ENCODE measurements around the gene TBC1D9.

GRCh38 chr4:140603286-140603685 is 152.9 kb downstream of the TBC1D9 start:
- TF ChIP-seq, protein P1, sequence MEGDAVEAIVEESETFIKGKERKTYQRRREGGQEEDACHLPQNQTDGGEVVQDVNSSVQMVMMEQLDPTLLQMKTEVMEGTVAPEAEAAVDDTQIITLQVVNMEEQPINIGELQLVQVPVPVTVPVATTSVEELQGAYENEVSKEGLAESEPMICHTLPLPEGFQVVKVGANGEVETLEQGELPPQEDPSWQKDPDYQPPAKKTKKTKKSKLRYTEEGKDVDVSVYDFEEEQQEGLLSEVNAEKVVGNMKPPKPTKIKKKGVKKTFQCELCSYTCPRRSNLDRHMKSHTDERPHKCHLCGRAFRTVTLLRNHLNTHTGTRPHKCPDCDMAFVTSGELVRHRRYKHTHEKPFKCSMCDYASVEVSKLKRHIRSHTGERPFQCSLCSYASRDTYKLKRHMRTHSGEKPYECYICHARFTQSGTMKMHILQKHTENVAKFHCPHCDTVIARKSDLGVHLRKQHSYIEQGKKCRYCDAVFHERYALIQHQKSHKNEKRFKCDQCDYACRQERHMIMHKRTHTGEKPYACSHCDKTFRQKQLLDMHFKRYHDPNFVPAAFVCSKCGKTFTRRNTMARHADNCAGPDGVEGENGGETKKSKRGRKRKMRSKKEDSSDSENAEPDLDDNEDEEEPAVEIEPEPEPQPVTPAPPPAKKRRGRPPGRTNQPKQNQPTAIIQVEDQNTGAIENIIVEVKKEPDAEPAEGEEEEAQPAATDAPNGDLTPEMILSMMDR (IDR thresholded peaks at IDR 0.05) = no peak
- TF ChIP-seq POLR2A (IDR thresholded peaks at IDR 0.05) (no peak), EP300 (IDR thresholded peaks at IDR 0.05) (no peak)
